Measurements from ENCODE around the gene ANOS1.
"Not testable (repeated sequence)": the region's sequence is repeated elsewhere in the genome, so short reads cannot be mapped to it uniquely, and the experiment has no call there.

Gene ANOS1, protein sequence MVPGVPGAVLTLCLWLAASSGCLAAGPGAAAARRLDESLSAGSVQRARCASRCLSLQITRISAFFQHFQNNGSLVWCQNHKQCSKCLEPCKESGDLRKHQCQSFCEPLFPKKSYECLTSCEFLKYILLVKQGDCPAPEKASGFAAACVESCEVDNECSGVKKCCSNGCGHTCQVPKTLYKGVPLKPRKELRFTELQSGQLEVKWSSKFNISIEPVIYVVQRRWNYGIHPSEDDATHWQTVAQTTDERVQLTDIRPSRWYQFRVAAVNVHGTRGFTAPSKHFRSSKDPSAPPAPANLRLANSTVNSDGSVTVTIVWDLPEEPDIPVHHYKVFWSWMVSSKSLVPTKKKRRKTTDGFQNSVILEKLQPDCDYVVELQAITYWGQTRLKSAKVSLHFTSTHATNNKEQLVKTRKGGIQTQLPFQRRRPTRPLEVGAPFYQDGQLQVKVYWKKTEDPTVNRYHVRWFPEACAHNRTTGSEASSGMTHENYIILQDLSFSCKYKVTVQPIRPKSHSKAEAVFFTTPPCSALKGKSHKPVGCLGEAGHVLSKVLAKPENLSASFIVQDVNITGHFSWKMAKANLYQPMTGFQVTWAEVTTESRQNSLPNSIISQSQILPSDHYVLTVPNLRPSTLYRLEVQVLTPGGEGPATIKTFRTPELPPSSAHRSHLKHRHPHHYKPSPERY

DNA sequence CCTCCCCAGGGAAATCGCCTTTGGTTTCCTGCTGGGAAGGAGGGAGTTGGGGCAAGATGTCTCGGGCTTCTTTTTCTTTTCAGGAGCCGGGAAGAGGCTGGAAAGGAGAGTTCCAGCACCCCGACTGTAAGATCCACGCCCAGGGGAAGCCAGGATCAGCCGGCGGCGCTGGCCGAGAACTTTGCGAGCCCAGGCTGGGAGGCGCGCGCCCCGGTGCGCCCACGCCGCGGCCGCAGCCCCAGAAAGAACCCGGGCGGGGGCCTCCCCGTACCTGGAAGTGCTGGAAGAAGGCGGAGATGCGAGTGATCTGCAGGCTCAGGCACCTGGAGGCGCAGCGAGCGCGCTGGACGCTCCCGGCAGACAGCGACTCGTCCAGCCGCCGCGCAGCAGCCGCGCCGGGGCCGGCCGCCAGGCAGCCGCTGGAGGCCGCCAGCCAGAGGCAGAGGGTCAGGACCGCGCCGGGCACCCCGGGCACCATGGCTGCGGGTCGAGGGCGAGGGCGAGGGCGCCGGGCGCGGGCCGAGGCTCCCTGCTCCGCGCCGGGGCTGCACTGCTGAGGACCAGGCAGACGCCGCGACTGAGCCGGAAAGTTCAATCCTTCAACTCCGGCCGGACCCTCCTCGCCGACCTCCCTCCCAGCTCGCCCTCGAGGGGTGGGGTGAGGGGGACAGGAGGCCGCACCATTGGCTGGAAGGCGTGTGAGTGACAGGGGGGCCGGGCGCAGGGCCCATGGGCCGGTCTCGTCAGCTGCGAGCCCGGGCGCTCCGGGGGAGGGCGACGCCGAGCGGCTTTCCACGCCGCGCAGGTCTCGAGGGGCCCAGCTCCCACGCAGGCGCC lies at the start of gene ANOS1:
Gene ANOS1 (minus strand): TSS at position 579 of the 837 bp plus-strand sequence. CDS start 101 bp downstream, at position 478.
- Histone ChIP-seq H3K27me3 (ENCODE audit: insufficient read depth, low read length, poor library complexity) (no peaks in the 10 kb centered on the region), H3K9ac (ENCODE audit: low read depth, low read length) (no peak within 1 kb of the TSS)
- no peak for TF ChIP-seq EZH2 (IDR thresholded peaks at IDR 0.05; ENCODE audit: borderline replicate concordance, low read depth, low read length, severe bottlenecking)
- TF ChIP-seq, protein P1, sequence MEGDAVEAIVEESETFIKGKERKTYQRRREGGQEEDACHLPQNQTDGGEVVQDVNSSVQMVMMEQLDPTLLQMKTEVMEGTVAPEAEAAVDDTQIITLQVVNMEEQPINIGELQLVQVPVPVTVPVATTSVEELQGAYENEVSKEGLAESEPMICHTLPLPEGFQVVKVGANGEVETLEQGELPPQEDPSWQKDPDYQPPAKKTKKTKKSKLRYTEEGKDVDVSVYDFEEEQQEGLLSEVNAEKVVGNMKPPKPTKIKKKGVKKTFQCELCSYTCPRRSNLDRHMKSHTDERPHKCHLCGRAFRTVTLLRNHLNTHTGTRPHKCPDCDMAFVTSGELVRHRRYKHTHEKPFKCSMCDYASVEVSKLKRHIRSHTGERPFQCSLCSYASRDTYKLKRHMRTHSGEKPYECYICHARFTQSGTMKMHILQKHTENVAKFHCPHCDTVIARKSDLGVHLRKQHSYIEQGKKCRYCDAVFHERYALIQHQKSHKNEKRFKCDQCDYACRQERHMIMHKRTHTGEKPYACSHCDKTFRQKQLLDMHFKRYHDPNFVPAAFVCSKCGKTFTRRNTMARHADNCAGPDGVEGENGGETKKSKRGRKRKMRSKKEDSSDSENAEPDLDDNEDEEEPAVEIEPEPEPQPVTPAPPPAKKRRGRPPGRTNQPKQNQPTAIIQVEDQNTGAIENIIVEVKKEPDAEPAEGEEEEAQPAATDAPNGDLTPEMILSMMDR (IDR thresholded peaks at IDR 0.05; ENCODE audit: borderline replicate concordance, extremely low read depth, low read length, poor library complexity, severe bottlenecking) = no peak

DNA sequence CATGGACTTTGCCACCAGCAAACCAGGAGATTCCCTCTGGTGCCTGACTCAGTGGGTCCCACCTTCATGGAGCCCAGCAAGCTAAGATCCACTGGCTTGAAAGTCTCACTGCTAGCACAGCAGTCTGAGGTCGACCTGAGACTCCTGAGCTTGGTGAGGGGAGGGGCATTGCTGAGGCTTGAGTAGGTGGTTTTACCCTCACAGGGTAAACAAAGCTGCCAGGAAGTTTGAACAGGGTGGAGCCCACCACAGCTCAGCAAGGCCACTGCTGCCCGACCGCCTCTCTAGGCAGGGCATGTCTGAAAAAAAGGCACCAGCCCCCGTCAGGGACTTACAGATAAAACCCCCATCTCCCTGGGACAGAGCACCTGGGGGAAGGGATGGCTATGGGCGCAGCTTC lies 41.2 kb upstream of the ANOS1 start:
- no peaks in the 10 kb centered on the region for H3K36me3 ChIP-seq (ENCODE audit: insufficient read depth, low read length)
- no peak for ATAC-seq (ENCODE audit: insufficient read depth, low read depth)
- H3K27me3 ChIP-seq (ENCODE audit: insufficient read depth, low read length, poor library complexity) = no peaks in the 10 kb centered on the region
- DNase-seq = no peak
- H3K4me1 ChIP-seq (ENCODE audit: insufficient read depth, low read length) = no peaks in the 10 kb centered on the region
- no peaks in the 10 kb centered on the region for H3K79me2 ChIP-seq (ENCODE audit: insufficient read depth, low read length)
- no peak overlapping the region for H3K9ac ChIP-seq (ENCODE audit: low read depth, low read length)
- H3K4me2 ChIP-seq (ENCODE audit: insufficient read depth, low read length) = no peak overlapping the region
- H4K20me1 ChIP-seq (ENCODE audit: insufficient read depth, low read length) = no peaks in the 10 kb centered on the region
- H2AFZ ChIP-seq (ENCODE audit: low read depth, low read length) = no peak overlapping the region
- TF ChIP-seq EZH2 (IDR thresholded peaks at IDR 0.05; ENCODE audit: borderline replicate concordance, low read depth, low read length, severe bottlenecking) = no peak
- TF ChIP-seq, protein P1 (IDR thresholded peaks at IDR 0.05; ENCODE audit: borderline replicate concordance, extremely low read depth, low read length, poor library complexity, severe bottlenecking) = no peak
- no peak overlapping the region for H3K27ac ChIP-seq (ENCODE audit: low read length)
- H3K4me3 ChIP-seq (ENCODE audit: low read depth in 1 of 2, low read length in 2 of 2) = no peak overlapping the region
- no peaks in the 10 kb centered on the region for H3K9me3 ChIP-seq (ENCODE audit: insufficient read depth, low read length, severe bottlenecking)

More for the DNA sequence above, at the start of gene ANOS1:
- no peak within 1 kb of the TSS for H2AFZ ChIP-seq (ENCODE audit: low read depth, low read length)
- no peak within 1 kb of the TSS for H3K27ac ChIP-seq (ENCODE audit: low read length)
- no peaks in the 10 kb centered on the region for H3K4me1 ChIP-seq (ENCODE audit: insufficient read depth, low read length)
- H3K79me2 ChIP-seq (ENCODE audit: insufficient read depth, low read length) = no peaks in the 10 kb centered on the region
- no peaks in the 10 kb centered on the region for H3K36me3 ChIP-seq (ENCODE audit: insufficient read depth, low read length)
- ATAC-seq (ENCODE audit: insufficient read depth, low read depth) = no peak
- H4K20me1 ChIP-seq (ENCODE audit: insufficient read depth, low read length) = no peaks in the 10 kb centered on the region
- no peaks in the 10 kb centered on the region for H3K9me3 ChIP-seq (ENCODE audit: insufficient read depth, low read length, severe bottlenecking)
- no peak within 1 kb of the TSS for H3K4me2 ChIP-seq (ENCODE audit: insufficient read depth, low read length)
- DNase-seq = no peak
- no peak within 1 kb of the TSS for H3K4me3 ChIP-seq (ENCODE audit: low read depth in 1 of 2, low read length in 2 of 2)

DNA sequence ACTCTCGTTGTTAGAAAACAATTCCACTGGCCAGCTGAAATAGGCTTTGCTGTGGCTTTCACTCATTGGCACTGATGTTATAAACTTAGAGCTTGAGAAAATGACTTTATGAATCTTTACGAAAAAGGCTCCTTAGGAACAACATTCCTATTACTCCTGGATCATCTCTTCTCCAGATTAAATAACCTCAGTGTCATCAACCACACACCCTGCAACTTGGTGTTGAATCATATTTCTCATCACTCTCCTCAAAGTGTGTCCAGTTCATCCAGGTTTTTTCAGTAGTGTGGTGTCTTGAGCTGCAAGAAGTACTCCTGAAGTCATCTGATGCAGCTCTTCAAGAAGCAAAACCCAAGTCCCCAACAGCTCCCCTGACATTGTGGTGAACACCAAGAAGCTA lies 28.1 kb upstream of the ANOS1 start:
- no peak for TF ChIP-seq EZH2 (IDR thresholded peaks at IDR 0.05; ENCODE audit: borderline replicate concordance, low read depth, low read length, severe bottlenecking)
- TF ChIP-seq, protein P1 (IDR thresholded peaks at IDR 0.05; ENCODE audit: borderline replicate concordance, extremely low read depth, low read length, poor library complexity, severe bottlenecking) = no peak
- H3K27ac ChIP-seq (ENCODE audit: low read length) = no peak overlapping the region
- H3K27me3 ChIP-seq (ENCODE audit: insufficient read depth, low read length, poor library complexity) = no peaks in the 10 kb centered on the region
- H2AFZ ChIP-seq (ENCODE audit: low read depth, low read length) = no peak overlapping the region
- DNase-seq (no peak), ATAC-seq (ENCODE audit: insufficient read depth, low read depth) (no peak)
- no peaks in the 10 kb centered on the region for H3K79me2 ChIP-seq (ENCODE audit: insufficient read depth, low read length)
- no peaks in the 10 kb centered on the region for H3K4me1 ChIP-seq (ENCODE audit: insufficient read depth, low read length)
- H3K4me3 ChIP-seq (ENCODE audit: low read depth in 1 of 2, low read length in 2 of 2) = no peak overlapping the region
- no peaks in the 10 kb centered on the region for H4K20me1 ChIP-seq (ENCODE audit: insufficient read depth, low read length)
- H3K9ac ChIP-seq (ENCODE audit: low read depth, low read length) = no peak overlapping the region
- no peaks in the 10 kb centered on the region for H3K9me3 ChIP-seq (ENCODE audit: insufficient read depth, low read length, severe bottlenecking)
- no peak overlapping the region for H3K4me2 ChIP-seq (ENCODE audit: insufficient read depth, low read length)
- H3K36me3 ChIP-seq (ENCODE audit: insufficient read depth, low read length) = no peaks in the 10 kb centered on the region

DNA sequence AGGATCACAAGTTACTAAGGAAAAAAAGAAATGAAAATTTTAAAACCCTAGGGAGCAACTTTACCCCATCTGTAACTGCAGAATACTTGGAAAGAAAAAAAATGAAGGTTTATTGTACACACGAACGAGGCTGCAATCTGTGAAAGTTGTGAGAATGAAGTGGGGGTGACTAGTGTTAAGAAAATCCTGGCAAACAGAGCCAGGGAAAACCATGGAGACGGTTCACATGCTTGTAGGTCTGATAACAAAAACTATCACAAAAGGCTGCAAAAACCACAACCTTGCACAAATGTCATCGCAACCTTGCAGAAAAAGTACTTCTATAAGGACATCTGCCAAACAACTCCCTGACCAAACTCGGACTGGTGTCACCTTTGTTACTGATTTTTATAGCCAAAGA lies 26.8 kb upstream of the ANOS1 start:
- not testable (repeated sequence) for H3K27ac ChIP-seq (ENCODE audit: low read length); DNase-seq; H3K36me3 ChIP-seq (ENCODE audit: insufficient read depth, low read length); H2AFZ ChIP-seq (ENCODE audit: low read depth, low read length); H3K4me1 ChIP-seq (ENCODE audit: insufficient read depth, low read length); H3K4me2 ChIP-seq (ENCODE audit: insufficient read depth, low read length); H3K9ac ChIP-seq (ENCODE audit: low read depth, low read length); ATAC-seq (ENCODE audit: insufficient read depth, low read depth); H4K20me1 ChIP-seq (ENCODE audit: insufficient read depth, low read length); H3K27me3 ChIP-seq (ENCODE audit: insufficient read depth, low read length, poor library complexity); H3K79me2 ChIP-seq (ENCODE audit: insufficient read depth, low read length); H3K9me3 ChIP-seq (ENCODE audit: insufficient read depth, low read length, severe bottlenecking); H3K4me3 ChIP-seq (ENCODE audit: low read depth in 1 of 2, low read length in 2 of 2)

DNA sequence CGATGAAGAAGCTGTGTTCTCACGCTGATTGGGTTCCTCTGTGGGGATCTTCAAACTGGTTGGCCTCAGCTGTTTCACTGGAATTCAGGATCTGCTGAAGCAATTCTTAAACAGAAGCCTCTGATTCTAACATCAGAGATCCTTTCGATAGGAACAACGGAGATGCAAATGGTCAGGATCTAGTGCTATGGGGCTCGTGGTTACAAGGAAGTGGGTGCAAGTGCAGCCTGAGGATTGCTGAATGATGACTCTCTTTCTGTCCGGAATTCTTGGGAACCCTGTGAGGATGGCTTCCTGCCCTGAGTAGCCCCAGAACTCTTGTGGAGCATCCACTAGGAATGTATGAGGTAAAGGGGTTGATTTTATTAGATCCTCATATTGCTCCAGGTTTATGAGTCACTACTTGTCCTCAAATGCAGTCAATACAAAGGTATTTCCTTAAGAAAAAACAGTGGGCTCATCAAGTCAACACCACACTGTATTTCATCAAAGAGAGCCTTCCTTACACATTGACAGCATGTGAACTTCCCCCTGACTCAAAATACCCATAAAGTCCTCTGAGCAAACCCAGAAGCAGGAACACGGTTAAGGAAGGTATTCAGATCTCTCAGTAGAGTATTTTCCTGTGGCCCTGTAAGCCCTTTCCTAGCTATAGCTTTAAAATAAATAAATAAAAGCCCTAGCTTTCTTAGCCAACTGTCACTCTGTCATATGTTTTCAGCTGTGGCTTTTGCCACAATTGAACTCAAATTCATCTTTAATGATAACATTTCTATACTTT lies 25.9 kb upstream of the ANOS1 start:
- not testable (repeated sequence) for H3K9me3 ChIP-seq (ENCODE audit: insufficient read depth, low read length, severe bottlenecking); H2AFZ ChIP-seq (ENCODE audit: low read depth, low read length); H3K9ac ChIP-seq (ENCODE audit: low read depth, low read length); ATAC-seq (ENCODE audit: insufficient read depth, low read depth); H4K20me1 ChIP-seq (ENCODE audit: insufficient read depth, low read length); H3K27ac ChIP-seq (ENCODE audit: low read length); H3K79me2 ChIP-seq (ENCODE audit: insufficient read depth, low read length); DNase-seq; H3K4me2 ChIP-seq (ENCODE audit: insufficient read depth, low read length); H3K4me1 ChIP-seq (ENCODE audit: insufficient read depth, low read length); H3K36me3 ChIP-seq (ENCODE audit: insufficient read depth, low read length); H3K27me3 ChIP-seq (ENCODE audit: insufficient read depth, low read length, poor library complexity); H3K4me3 ChIP-seq (ENCODE audit: low read depth in 1 of 2, low read length in 2 of 2)

Measured in DND-41 (cell line).